M059J (cell line): ENCODE results near the gene LDHA. TPM values are rescaled to one million over a fixed set of nuclear protein-coding genes. Genes with fewer than 3 reads are reported as not detected.

Source experiments
- total RNA-seq: library from RNA; depleted of rRNA; stranded (reverse); fragments of >200 nt; shearing (Covaris generic); gene quantifications from 2 replicates; pipeline ENCODE4 v1.2.3, GENCODE V29; 2014; rRNA removed

LDHA gene
- total RNA-seq, 1 experiment from 2014 or later = 2,272 TPM

Other genes starting within 250 kb of the LDHA start
- not detected in 2 replicates for gene MRGPRX4, start 221.7 kb upstream of the LDHA start, total RNA-seq
- gene SAA4, start 157.8 kb upstream of the LDHA start, total RNA-seq = not detected in 2 replicates
- gene SAA2, start 145.9 kb upstream of the LDHA start, total RNA-seq = 0.47 and 3.3 TPM in 2 replicates
- 0.57 and 3.0 TPM in 2 replicates for gene SAA1, start 128.3 kb upstream of the LDHA start, total RNA-seq
- 18.8 and 30.0 TPM in 2 replicates for gene HPS5, start 72.4 kb upstream of the LDHA start, total RNA-seq
- 56.0 and 75.4 TPM in 2 replicates for gene GTF2H1, start 72.0 kb upstream of the LDHA start, total RNA-seq
- gene LDHC, start 17.8 kb downstream of the LDHA start, total RNA-seq = not detected in 2 replicates
- gene LDHAL6A, start 61.3 kb downstream of the LDHA start, total RNA-seq = not detected in 2 replicates
- gene TSG101, start 132.4 kb downstream of the LDHA start, total RNA-seq = 123 and 172 TPM in 2 replicates
- gene UEVLD, start 194.2 kb downstream of the LDHA start, total RNA-seq = 46.7 and 124 TPM in 2 replicates
- gene MISFA, start 205.2 kb downstream of the LDHA start, total RNA-seq = not detected in 2 replicates
- gene SPTY2D1, start 239.8 kb downstream of the LDHA start, total RNA-seq = 14.5 and 29.3 TPM in 2 replicates